WI38 (cell line): ENCODE data around the gene DUSP18.
A peak's percentile ranks its signal among the peaks of the same experiment; 100 is the strongest.
"Not testable (repeated sequence)": the region's sequence is repeated elsewhere in the genome, so short reads cannot be mapped to it uniquely, and the experiment has no call there.

Source experiments
- H3K4me3 ChIP-seq: 2 replicates; pipeline ENCODE4 v1.5.1; 2011; ENCODE audit warnings: low read depth, mild to moderate bottlenecking, control low read depth, low read length
- CTCF ChIP-seq: IDR thresholded peaks from 2 replicates; pipeline ENCODE4 v1.5.1; 2012; ENCODE audit warnings: low read depth, mild to moderate bottlenecking, control low read depth, low read length

The DUSP18 gene

GRCh38 chr22:30667494-30668385, at the start of gene DUSP18:
DUSP18 (minus strand) TSS chr22:30667875; CDS start chr22:30664003, 3,872 bp downstream.
- peak within 1 kb of the TSS; percentile 85 for H3K4me3 ChIP-seq
- TF ChIP-seq CTCF, result peak; percentile 36; the same call in 1 of the 2 replicates

- TF ChIP-seq CTCF, result no peak
- H3K4me3 ChIP-seq, result no peak overlapping the region
These were observed 46.4 kb upstream of the DUSP18 start for GRCh38 chr22:30714062-30714461.

- no peak for TF ChIP-seq CTCF
- H3K4me3 ChIP-seq, result no peak overlapping the region
These were observed 44.4 kb upstream of the DUSP18 start for GRCh38 chr22:30712094-30712493.

GRCh38 chr22:30709980-30710379, 42.3 kb upstream of the DUSP18 start:
- not testable (repeated sequence) for H3K4me3 ChIP-seq

GRCh38 chr22:30705710-30706651, 38.3 kb upstream of the DUSP18 start:
- TF ChIP-seq CTCF, result no peak
- H3K4me3 ChIP-seq, result no peak overlapping the region

GRCh38 chr22:30704978-30705377, 37.3 kb upstream of the DUSP18 start:
- H3K4me3 ChIP-seq, result no peak overlapping the region
- TF ChIP-seq CTCF, result no peak

GRCh38 chr22:30702856-30703255, 35.2 kb upstream of the DUSP18 start:
- TF ChIP-seq CTCF, result no peak
- H3K4me3 ChIP-seq, result no peak overlapping the region
